K562 (cell line): ENCODE data around the gene TFB2M. TPM values are rescaled to one million over a fixed set of nuclear protein-coding genes. Genes with fewer than 3 reads are reported as not detected.
A peak's percentile ranks its signal among the peaks of the same experiment; 100 is the strongest.

Source experiments
- ATF7 ChIP-seq: fragments of 450-650 bp; IDR thresholded peaks from 2 replicates; pipeline ENCODE4 v1.7.1; 2014; ENCODE audit warnings: mild to moderate bottlenecking, moderate library complexity
- CEBPZ ChIP-seq: fragments of 150-350 bp; IDR thresholded peaks from 2 replicates; pipeline ENCODE4 v1.6.1; 2014; ENCODE audit warnings: low read depth, mild to moderate bottlenecking, low read length, borderline replicate concordance
- EGR1 ChIP-seq: fragments of 450-650 bp; conservative IDR thresholded peaks from 2 replicates; pipeline ENCODE4 v1.6.1; 2017; ENCODE audit warnings: mild to moderate bottlenecking
- FIP1L1 ChIP-seq: fragments of 200-400 bp; formaldehyde crosslinking; IDR thresholded peaks from 2 replicates; pipeline ENCODE4 v1.6.1; 2018; ENCODE audit warnings: mild to moderate bottlenecking, low read depth, low read length; ENCODE audit not compliant: poor library complexity, severe bottlenecking
- FOS ChIP-seq: IDR thresholded peaks from 3 replicates; pipeline ENCODE4 v1.6.1; 2011; ENCODE audit not compliant: insufficient read length; ENCODE audit errors: extremely low read depth
- FOXK1 ChIP-seq: sonication (generic); formaldehyde crosslinking; IDR thresholded peaks from 2 replicates; pipeline ENCODE4 v1.8.0; 2022; ENCODE audit warnings: missing genetic modification reagents, mild to moderate bottlenecking, borderline replicate concordance
- FOXP1 ChIP-seq: sonication (generic); formaldehyde crosslinking; IDR thresholded peaks from 2 replicates; pipeline ENCODE4 v1.8.0; 2022; ENCODE audit warnings: mild to moderate bottlenecking, missing genetic modification reagents
- GATAD2B ChIP-seq: fragments of 450-650 bp; IDR thresholded peaks from 2 replicates; pipeline ENCODE4 v1.6.1; 2017; ENCODE audit warnings: mild to moderate bottlenecking, borderline replicate concordance
- HIVEP1 ChIP-seq: fragments of 250-450 bp; sonication (Bioruptor Pico); IDR thresholded peaks from 2 replicates; pipeline ENCODE4 v1.4.0; 2020; ENCODE audit warnings: mild to moderate bottlenecking
- HMGN3 ChIP-seq: IDR thresholded peaks from 2 replicates; pipeline ENCODE4 v1.6.1; 2011; ENCODE audit warnings: borderline replicate concordance, low read depth, mild to moderate bottlenecking, mixed read lengths, low read length; ENCODE audit not compliant: insufficient read length; ENCODE audit errors: extremely low read depth
- IFI16 ChIP-seq: fragments of 250-450 bp; sonication (Bioruptor Pico); IDR thresholded peaks from 2 replicates; pipeline ENCODE4 v2.1.2; 2022; ENCODE audit warnings: mild to moderate bottlenecking, inconsistent platforms
- ILK ChIP-seq: fragments of 450-650 bp; IDR thresholded peaks from 2 replicates; pipeline ENCODE4 v1.6.1; 2016; ENCODE audit warnings: missing genetic modification characterization, low read depth, mild to moderate bottlenecking, missing compliant biosample characterization, moderate library complexity, borderline replicate concordance
- KLF1 ChIP-seq: fragments of 450-650 bp; IDR thresholded peaks from 2 replicates; pipeline ENCODE4 v1.6.1; 2016; ENCODE audit warnings: missing genetic modification characterization, missing compliant biosample characterization
- NCOA1 ChIP-seq: fragments of 450-650 bp; IDR thresholded peaks from 2 replicates; pipeline ENCODE4 v1.6.1; 2016; ENCODE audit warnings: low read depth
- NR2C1 ChIP-seq, 2 experiments: fragments of 450-650 bp; IDR thresholded peaks; 2 replicates each; pipeline ENCODE4 v1.6.1; 2017; ENCODE audit warnings: mild to moderate bottlenecking in 2 of 2, antibody characterized with exemption in 1 of 2, inconsistent platforms in 1 of 2, missing compliant biosample characterization in 1 of 2, missing genetic modification characterization in 1 of 2
- PCBP2 ChIP-seq: fragments of 200-400 bp; formaldehyde crosslinking; IDR thresholded peaks from 2 replicates; pipeline ENCODE4 v1.6.1; 2018; ENCODE audit warnings: low read length, low read depth, mild to moderate bottlenecking, moderate library complexity; ENCODE audit not compliant: poor library complexity, severe bottlenecking
- TAF7 ChIP-seq: fragments of 450-650 bp; IDR thresholded peaks from 2 replicates; pipeline ENCODE4 v1.6.1; 2016; ENCODE audit warnings: missing genetic modification characterization, missing compliant biosample characterization
- TCF3 ChIP-seq: sonication (generic); formaldehyde crosslinking; IDR thresholded peaks from 2 replicates; pipeline ENCODE4 v1.4.0; 2020; ENCODE audit warnings: mild to moderate bottlenecking, missing genetic modification reagents
- ZBTB7A ChIP-seq: IDR thresholded peaks from 2 replicates; pipeline ENCODE4 v1.6.1; 2011; ENCODE audit warnings: low read depth, mild to moderate bottlenecking, low read length, moderate library complexity, borderline replicate concordance; ENCODE audit not compliant: control insufficient read depth
- ZC3H11A ChIP-seq: IDR thresholded peaks from 2 replicates; pipeline ENCODE4 v1.6.1; 2012; ENCODE audit warnings: low read depth, low read length, improper control_type of control experiment
- ZFP91 ChIP-seq: sonication (generic); formaldehyde crosslinking; IDR thresholded peaks from 2 replicates; pipeline ENCODE4 v1.8.0; 2022; ENCODE audit warnings: mild to moderate bottlenecking, missing genetic modification reagents
- ZNF165 ChIP-seq: fragments of 250-450 bp; sonication (Bioruptor Pico); IDR thresholded peaks from 2 replicates; pipeline ENCODE4 v1.4.0; 2020; ENCODE audit warnings: borderline replicate concordance
- polyA plus RNA-seq, 8 experiments: library from polyadenylated mRNA; depleted of rRNA in 4 of 8; stranded (reverse) in 5 of 8; unstranded in 3 of 8; fragments of >200 nt; fragmentation: Nextera tagmentation in 2 of 8; fragmentation: Illumina TruSeq in 1 of 8; extraction: Ambion mirVana in 2 of 8; extraction: Trizol in 1 of 8; gene quantifications; 2 replicates each; pipeline versions ENCODE4 v1.2.1 to v1.2.3, GENCODE V29; 2011 to 2014; ENCODE audit warnings: inconsistent platforms in 1 of 8, missing spikeins in 1 of 8
- total RNA-seq, 7 experiments: library from RNA; depleted of rRNA in 6 of 7; stranded (reverse); fragments of >200 nt in 6 of 7; fragmentation: Illumina TruSeq in 2 of 7; extraction: Trizol in 2 of 7; gene quantifications; 2 replicates each; pipeline versions ENCODE4 v1.2.1 to v1.2.3, GENCODE V29; 2011 to 2021; ENCODE audit warnings: low replicate concordance in 1 of 7
- TF ChIP-seq, protein P1 (sequence below): IDR thresholded peaks from 2 replicates; pipeline ENCODE4 v1.6.1; 2011; ENCODE audit not compliant: insufficient read length; ENCODE audit errors: extremely low read depth

The TFB2M gene
- total and polyA plus RNA-seq, 9 of the 15 experiments (the other 6 are each of a cell fraction or from before 2014, with no cell fraction given), result 55.1 to 162 (median 70.6) TPM

GRCh38 chr1:246566128-246566812, at the start of gene TFB2M, which contains the start of gene CNST (continued):
- peak; percentile 98 for TF ChIP-seq NR2C1 (IDR thresholded peaks at IDR 0.05)
- peak; percentile 98 for TF ChIP-seq NR2C1 (tag; IDR thresholded peaks at IDR 0.05)
- peak; percentile 96 for TF ChIP-seq HMGN3
- TF ChIP-seq ZC3H11A, result no peak
- TF ChIP-seq, protein P1, sequence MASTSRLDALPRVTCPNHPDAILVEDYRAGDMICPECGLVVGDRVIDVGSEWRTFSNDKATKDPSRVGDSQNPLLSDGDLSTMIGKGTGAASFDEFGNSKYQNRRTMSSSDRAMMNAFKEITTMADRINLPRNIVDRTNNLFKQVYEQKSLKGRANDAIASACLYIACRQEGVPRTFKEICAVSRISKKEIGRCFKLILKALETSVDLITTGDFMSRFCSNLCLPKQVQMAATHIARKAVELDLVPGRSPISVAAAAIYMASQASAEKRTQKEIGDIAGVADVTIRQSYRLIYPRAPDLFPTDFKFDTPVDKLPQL, result no peak
- TF ChIP-seq FIP1L1, result no peak
- peak; percentile 51; the same call in 1 of the 2 replicates for TF ChIP-seq GATAD2B
- TF ChIP-seq EGR1, result no peak
- no peak for TF ChIP-seq IFI16 (CRISPR knock-in tag)
- no peak for TF ChIP-seq PCBP2
- TF ChIP-seq ZBTB7A, result peak; percentile 83; the same call in 1 of the 2 replicates
- peak; percentile 60; the same call in 1 of the 2 replicates for TF ChIP-seq NCOA1
- TF ChIP-seq HIVEP1 (CRISPR knock-in tag), result 0 out of 2 replicates have a peak, but pooled peaks have one; percentile 45
- TF ChIP-seq FOXK1 (CRISPR knock-in tag), result peak; percentile 19; the same call in 1 of the 2 replicates
- TF ChIP-seq TAF7 (tag), result 0 out of 2 replicates have a peak, but pooled peaks have one; percentile 9
- TF ChIP-seq ATF7, result peak; percentile 81
- TF ChIP-seq CEBPZ, result no peak
- no peak for TF ChIP-seq FOS
- TF ChIP-seq FOXP1, result peak; percentile 91; the same call in 1 of the 2 replicates
- no peak for TF ChIP-seq ZNF165 (CRISPR knock-in tag)
- TF ChIP-seq ILK (tag), result no peak
- no peak; the same call in 1 of the 2 replicates for TF ChIP-seq KLF1 (tag)
- peak; percentile 20; the same call in 1 of the 2 replicates for TF ChIP-seq TCF3 (CRISPR knock-in tag)
- peak; percentile 75 for TF ChIP-seq ZFP91 (CRISPR knock-in tag)
